ENCODE data around the gene STX7. TPM values are rescaled to one million over a fixed set of nuclear protein-coding genes. Genes with fewer than 3 reads are reported as not detected.

STX7 gene
- total and polyA plus RNA-seq, 2 donors (not counting 3 experiments of a cell fraction or from before 2014, with no cell fraction given), result 13.4 to 45.5 TPM

GRCh38 chr6:132548746-132549463, 36.0 kb upstream of the STX7 start:
- TF ChIP-seq FOS (IDR thresholded peaks at IDR 0.05; ENCODE audit: borderline replicate concordance, insufficient read depth, low read length), result no peak
- TF ChIP-seq MAX (IDR thresholded peaks at IDR 0.05; ENCODE audit: insufficient read depth, insufficient read length), result no peak
- TF ChIP-seq CTCF (IDR thresholded peaks at IDR 0.05; ENCODE audit: extremely low read depth in 1 of 2, insufficient read depth in 1 of 2, low read depth in 1 of 2, low read length in 2 of 2), result no peak
- TF ChIP-seq POLR2AphosphoS5 (IDR thresholded peaks at IDR 0.05; ENCODE audit: insufficient read depth, low read depth, low read length), result no peak
- no peak for TF ChIP-seq GATA2 (IDR thresholded peaks at IDR 0.05; ENCODE audit: insufficient read depth, insufficient read length, low read depth, low read length)
- TF ChIP-seq POLR2A (IDR thresholded peaks at IDR 0.05; ENCODE audit: low read depth, low read length), result no peak
- no peak for TF ChIP-seq EZH2 (IDR thresholded peaks at IDR 0.05; ENCODE audit: borderline replicate concordance, low read depth, low read length, severe bottlenecking)
- no peak for TF ChIP-seq MYC (IDR thresholded peaks at IDR 0.05; ENCODE audit: low read depth, low read length)
- no peak for TF ChIP-seq JUN (IDR thresholded peaks at IDR 0.05; ENCODE audit: borderline replicate concordance, insufficient read depth, insufficient read length, low read depth)
- intact Hi-C loops (cut with micrococcal nuclease), result no loop called here
- H3K9ac ChIP-seq (replicated peaks; ENCODE audit: extremely low read depth, insufficient read depth, low read length), result no peak overlapping the region
- H3K4me2 ChIP-seq (ENCODE audit: insufficient read depth, low read length), result no peak overlapping the region
- H3K27me3 ChIP-seq (ENCODE audit: control insufficient read depth in 2 of 2, insufficient read depth in 2 of 2, low read length in 2 of 2), result peaks cover 6 to 8% of the 10 kb centered on the region in 2 experiments
- H3K4me3 ChIP-seq (replicated peaks in 1 of 3; ENCODE audit: insufficient read depth in 1 of 3, low read depth in 1 of 3, low read length in 3 of 3), result no peak overlapping the region
- FAIRE-seq (no peak), DNase-seq (ENCODE audit: low read depth, low spot score) (no peak)
- H3K9me1 ChIP-seq (replicated peaks; ENCODE audit: control insufficient read depth, extremely low read depth, insufficient read depth, low read length), result no peaks in the 10 kb centered on the region
- H3K4me1 ChIP-seq (ENCODE audit: control insufficient read depth, extremely low read depth, insufficient read depth, low read length), result no peaks in the 10 kb centered on the region
- dilution Hi-C loops (cut with MboI; ENCODE audit: extremely low pct_ligation_motif_present, low sequenced_read_pairs), result no loop called here
- no peaks in the 10 kb centered on the region for H3K36me3 ChIP-seq (ENCODE audit: control insufficient read depth in 2 of 2, extremely low read depth in 1 of 2, insufficient read depth in 2 of 2, low read length in 2 of 2)
- ChIA-PET POLR2A (no interaction called here), CTCF (no interaction called here)
- H3K27ac ChIP-seq (ENCODE audit: insufficient read depth, low read depth, low read length), result no peak overlapping the region
- no peak overlapping the region for H2AFZ ChIP-seq (ENCODE audit: low read depth, low read length)
- no peaks in the 10 kb centered on the region for H4K20me1 ChIP-seq (replicated peaks; ENCODE audit: control insufficient read depth, extremely low read depth, insufficient read depth, low read length)
- BruUV-seq (replicated peaks), result no TSS peak
- no peaks in the 10 kb centered on the region for H3K9me3 ChIP-seq (replicated peaks; ENCODE audit: control insufficient read depth, insufficient read depth, low read length)
- no peaks in the 10 kb centered on the region for H3K79me2 ChIP-seq (ENCODE audit: control insufficient read depth, insufficient read depth, low read length)

Data from endothelial cell of umbilical vein (primary cell).